ENCODE data around the gene FGF1. TPM values are rescaled to one million over a fixed set of nuclear protein-coding genes. Genes with fewer than 3 reads are reported as not detected.

FGF1 gene
- total RNA-seq, 1 donor from 2014 or later = not detected

DNA sequence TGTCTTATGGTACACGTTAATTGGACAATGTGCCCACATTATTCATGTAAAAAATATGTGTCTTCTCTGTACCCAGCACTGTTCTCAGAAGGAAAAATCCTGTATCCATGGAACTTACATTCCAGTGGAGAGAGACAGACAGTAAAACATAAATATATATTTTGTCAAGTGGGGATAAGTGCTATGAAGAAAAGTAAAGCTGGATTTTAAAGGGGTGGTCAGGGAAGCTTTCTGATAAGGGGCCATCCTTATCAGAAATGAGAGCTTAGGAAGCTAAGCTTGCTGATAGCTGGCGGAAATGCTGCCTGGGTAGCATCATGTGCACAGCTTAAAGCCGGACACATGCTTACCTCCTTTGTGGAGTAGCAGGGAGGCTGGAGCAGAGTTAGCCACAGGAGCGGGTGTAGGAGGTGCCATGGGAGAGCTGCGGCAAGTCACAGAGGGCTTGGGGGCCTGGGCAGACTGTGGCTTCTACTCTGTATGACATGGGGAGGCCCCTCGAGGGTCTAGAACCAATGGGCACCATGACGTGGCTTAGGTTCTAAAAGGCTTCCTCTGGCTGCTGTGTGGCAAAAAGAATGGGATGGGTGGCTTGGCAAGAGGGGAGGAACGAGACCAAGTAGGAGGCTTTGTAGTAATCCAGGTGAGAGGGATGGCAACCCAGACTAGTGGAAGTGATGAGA is 141.7 kb downstream of the FGF1 start:
- Mint-ChIP-seq H3K4me3 (ENCODE audit: low read depth) (no peak overlapping the region), H3K27ac (no peak overlapping the region)

DNA sequence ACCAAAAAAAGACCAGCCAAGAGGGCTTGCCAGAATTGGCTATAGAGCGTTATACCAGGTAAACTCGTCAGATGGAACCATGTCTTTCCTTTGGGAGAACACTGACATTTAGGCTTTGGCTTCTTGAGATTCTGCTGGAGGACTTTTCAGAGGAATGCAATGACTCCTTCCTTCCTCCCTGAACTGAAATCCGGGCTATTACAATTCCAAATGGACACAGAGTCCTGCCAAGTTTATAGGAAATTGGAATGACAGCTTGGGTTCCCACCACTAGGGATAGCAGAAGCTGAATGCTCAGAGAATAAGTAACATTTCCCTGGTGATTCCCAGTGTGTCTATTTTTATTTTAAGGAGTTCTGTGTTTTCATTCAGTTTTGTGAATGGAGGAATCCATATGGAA is 143.0 kb downstream of the FGF1 start:
- no peaks in the 10 kb centered on the region for H3K9me3 Mint-ChIP-seq (ENCODE audit: low read depth)
- no peak overlapping the region for H3K27ac Mint-ChIP-seq
- H3K36me3 Mint-ChIP-seq (ENCODE audit: insufficient read depth) = no peaks in the 10 kb centered on the region
- H3K4me1 Mint-ChIP-seq (ENCODE audit: low read depth) = peaks cover 1% of the 10 kb centered on the region
- TF ChIP-seq, protein P1, sequence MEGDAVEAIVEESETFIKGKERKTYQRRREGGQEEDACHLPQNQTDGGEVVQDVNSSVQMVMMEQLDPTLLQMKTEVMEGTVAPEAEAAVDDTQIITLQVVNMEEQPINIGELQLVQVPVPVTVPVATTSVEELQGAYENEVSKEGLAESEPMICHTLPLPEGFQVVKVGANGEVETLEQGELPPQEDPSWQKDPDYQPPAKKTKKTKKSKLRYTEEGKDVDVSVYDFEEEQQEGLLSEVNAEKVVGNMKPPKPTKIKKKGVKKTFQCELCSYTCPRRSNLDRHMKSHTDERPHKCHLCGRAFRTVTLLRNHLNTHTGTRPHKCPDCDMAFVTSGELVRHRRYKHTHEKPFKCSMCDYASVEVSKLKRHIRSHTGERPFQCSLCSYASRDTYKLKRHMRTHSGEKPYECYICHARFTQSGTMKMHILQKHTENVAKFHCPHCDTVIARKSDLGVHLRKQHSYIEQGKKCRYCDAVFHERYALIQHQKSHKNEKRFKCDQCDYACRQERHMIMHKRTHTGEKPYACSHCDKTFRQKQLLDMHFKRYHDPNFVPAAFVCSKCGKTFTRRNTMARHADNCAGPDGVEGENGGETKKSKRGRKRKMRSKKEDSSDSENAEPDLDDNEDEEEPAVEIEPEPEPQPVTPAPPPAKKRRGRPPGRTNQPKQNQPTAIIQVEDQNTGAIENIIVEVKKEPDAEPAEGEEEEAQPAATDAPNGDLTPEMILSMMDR (IDR thresholded peaks at IDR 0.05; ENCODE audit: unreplicated experiment) = no peak
- H3K4me3 Mint-ChIP-seq (ENCODE audit: low read depth) = no peak overlapping the region
- no peaks in the 10 kb centered on the region for H3K27me3 Mint-ChIP-seq
- DNase-seq (ENCODE audit: low spot score, unreplicated experiment) = no peak

More for the DNA sequence above, 141.7 kb downstream of the FGF1 start:
- TF ChIP-seq, protein P1 (IDR thresholded peaks at IDR 0.05; ENCODE audit: unreplicated experiment) = no peak
- H3K9me3 Mint-ChIP-seq (ENCODE audit: low read depth) = no peaks in the 10 kb centered on the region
- H3K36me3 Mint-ChIP-seq (ENCODE audit: insufficient read depth) = no peaks in the 10 kb centered on the region
- peaks cover 6% of the 10 kb centered on the region for H3K4me1 Mint-ChIP-seq (ENCODE audit: low read depth)
- peaks cover 2% of the 10 kb centered on the region for H3K27me3 Mint-ChIP-seq
- no peak for DNase-seq (ENCODE audit: low spot score, unreplicated experiment)

Other genes with a start within 250 kb of the FGF1 start
- 21.3 and 24.5 TPM in 2 replicates for gene ARHGAP26, start 84.3 kb upstream of the FGF1 start, total RNA-seq

All from progenitor cell of endocrine pancreas (in vitro differentiated cells).